HEK293 (cell line): ENCODE data around the gene RSRC2.

Source experiments
- CTCF ChIA-PET: fragments of 350-600 bp; formaldehyde crosslinking; extraction: SDS; loops from one replicate; lab custom pipeline; 2021; ENCODE audit warnings: antibody characterized with exemption; lab: Yijun Ruan, JAX
- POLR2A ChIA-PET: fragments of 300-600 bp; formaldehyde crosslinking; extraction: SDS; loops from one replicate; lab custom pipeline; 2020; ENCODE audit warnings: antibody characterized with exemption, inconsistent platforms; lab: Yijun Ruan, JAX
- H3K27ac ChIP-seq: fragments of 200-500 bp; sonication (Bioruptor generic); 2 replicates; pipeline ENCODE4 v1.5.1; 2014; ENCODE audit warnings: low read depth, low read length, control low read depth, inconsistent platforms; ENCODE audit errors: extremely low read depth
- H3K36me3 ChIP-seq, 2 experiments: fragments of 200-500 bp in 1 of 2; sonication (Bioruptor generic) in 1 of 2; 1 replicate in 1 of 2; 2 replicates in 1 of 2; pipeline ENCODE4 v1.5.1; 2014 to 2017; ENCODE audit warnings: inconsistent platforms in 2 of 2, low read length in 2 of 2; ENCODE audit not compliant: control insufficient read depth in 2 of 2, insufficient read depth in 1 of 2
- H3K4me1 ChIP-seq: fragments of 200-500 bp; sonication (Bioruptor generic); 2 replicates; pipeline ENCODE4 v1.5.1; 2014; ENCODE audit warnings: mild to moderate bottlenecking, low read length, inconsistent platforms; ENCODE audit not compliant: control insufficient read depth, insufficient read depth
- H3K4me3 ChIP-seq: 2 replicates; pipeline ENCODE4 v1.5.1; 2011; ENCODE audit warnings: low read depth, mild to moderate bottlenecking, control low read depth, low read length, moderate library complexity
- H3K9me3 ChIP-seq: fragments of 200-500 bp; sonication (Bioruptor generic); 2 replicates; pipeline ENCODE4 v1.5.1; 2014; ENCODE audit warnings: low read depth, low read length, inconsistent platforms; ENCODE audit not compliant: control insufficient read depth, insufficient read depth
- KLF10 ChIP-seq: fragments of 450-650 bp; IDR thresholded peaks from 2 replicates; pipeline ENCODE4 v1.5.1; 2018; ENCODE audit warnings: missing biosample characterization, mild to moderate bottlenecking, missing genetic modification characterization
- PRDM2 ChIP-seq: fragments of 450-650 bp; formaldehyde crosslinking; IDR thresholded peaks from 2 replicates; pipeline ENCODE4 v1.5.1; 2016; ENCODE audit warnings: missing biosample characterization, missing genetic modification characterization, borderline replicate concordance
- SP7 ChIP-seq: fragments of 450-650 bp; formaldehyde crosslinking; IDR thresholded peaks from 2 replicates; pipeline ENCODE4 v1.5.1; 2016; ENCODE audit warnings: missing biosample characterization, missing genetic modification characterization
- ZNF112 ChIP-seq: fragments of 450-650 bp; formaldehyde crosslinking; IDR thresholded peaks from 2 replicates; pipeline ENCODE4 v1.5.0; 2017; ENCODE audit warnings: missing biosample characterization, missing genetic modification characterization
- ZNF280D ChIP-seq: fragments of 450-650 bp; formaldehyde crosslinking; IDR thresholded peaks from 2 replicates; pipeline ENCODE4 v1.5.1; 2016; ENCODE audit warnings: missing biosample characterization, missing genetic modification characterization
- ZNF398 ChIP-seq: fragments of 450-650 bp; formaldehyde crosslinking; IDR thresholded peaks from 2 replicates; pipeline ENCODE4 v1.5.1; 2017; ENCODE audit warnings: missing biosample characterization, missing genetic modification characterization
- ZNF473 ChIP-seq: fragments of 450-650 bp; formaldehyde crosslinking; IDR thresholded peaks from 2 replicates; pipeline ENCODE4 v1.5.1; 2017; ENCODE audit warnings: missing biosample characterization, missing genetic modification characterization
- ZNF501 ChIP-seq: fragments of 450-650 bp; formaldehyde crosslinking; IDR thresholded peaks from 2 replicates; pipeline ENCODE4 v1.5.1; 2016; ENCODE audit warnings: missing biosample characterization, missing genetic modification characterization
- TF ChIP-seq, protein P1 (sequence below): fragments of 450-650 bp; formaldehyde crosslinking; IDR thresholded peaks from 2 replicates; pipeline ENCODE4 v1.5.1; 2016; ENCODE audit warnings: missing biosample characterization, missing genetic modification characterization

Gene RSRC2

DNA sequence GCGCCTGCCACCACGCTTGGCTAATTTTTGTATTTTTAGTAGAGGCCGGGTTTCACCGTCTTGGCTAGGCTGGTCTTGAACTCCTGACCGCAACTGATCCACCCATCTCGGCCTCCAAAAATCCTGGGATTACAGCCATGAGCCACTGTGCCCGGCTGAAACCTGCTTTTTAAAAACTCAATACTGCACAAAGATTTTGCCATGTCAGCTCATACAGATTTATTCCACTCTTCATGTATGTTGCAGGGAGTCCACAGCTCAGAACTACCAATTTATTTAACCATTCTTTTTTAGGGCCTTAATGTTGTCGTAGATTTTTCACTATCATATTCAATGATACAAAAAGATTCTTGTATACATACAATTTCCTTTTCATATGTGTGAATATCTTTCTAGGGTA is 46.0 kb downstream of the RSRC2 start:
- H3K4me1 ChIP-seq: no peaks in the 10 kb centered on the region
- POLR2A ChIA-PET: interaction anchor here (0.7 to 1.1 kb wide), 3 partner anchors 10 to 81 kb away, joined by 3 to 4 read pairs (median 3); no protein-coding TSS in a partner anchor
- peaks cover 71 to 89% of the 10 kb centered on the region in 2 experiments for H3K36me3 ChIP-seq

GRCh38 chr12:122474324-122474716 is 52.4 kb downstream of the RSRC2 start:
- Histone ChIP-seq H3K9me3 (no peaks in the 10 kb centered on the region), H3K4me3 (no peak overlapping the region), H3K36me3 (peaks cover 59 to 69% of the 10 kb centered on the region in 2 experiments), H3K4me1 (0 out of 2 replicates have a peak, but pooled peaks cover 3% of the 10 kb centered on the region), H3K27ac (no peak overlapping the region)
- ChIA-PET POLR2A (interaction anchor here (0.6 to 1.3 kb wide), 2 partner anchors 12 to 74 kb away, joined by 5 to 7 read pairs; no protein-coding TSS in a partner anchor), CTCF (interaction anchor here (7.6 kb wide), 1 partner anchor 75 kb away, joined by 156 read pairs; no protein-coding TSS in a partner anchor)
- TF ChIP-seq KLF10 (tag by site-specific recombination) (no peak), ZNF280D (no peak)

More for the DNA sequence above, 46.0 kb downstream of the RSRC2 start:
- no peak overlapping the region for H3K27ac ChIP-seq
- no peaks in the 10 kb centered on the region for H3K9me3 ChIP-seq
- CTCF ChIA-PET: interaction anchor here (0.9 to 1.0 kb wide), 3 partner anchors 9 to 82 kb away, joined by 3 to 4 read pairs (median 3); no protein-coding TSS in a partner anchor
- TF ChIP-seq ZNF112: no peak
- TF ChIP-seq ZNF473 (tag by site-specific recombination): no peak
- TF ChIP-seq ZNF398 (tag by site-specific recombination): no peak
- TF ChIP-seq, protein P1, sequence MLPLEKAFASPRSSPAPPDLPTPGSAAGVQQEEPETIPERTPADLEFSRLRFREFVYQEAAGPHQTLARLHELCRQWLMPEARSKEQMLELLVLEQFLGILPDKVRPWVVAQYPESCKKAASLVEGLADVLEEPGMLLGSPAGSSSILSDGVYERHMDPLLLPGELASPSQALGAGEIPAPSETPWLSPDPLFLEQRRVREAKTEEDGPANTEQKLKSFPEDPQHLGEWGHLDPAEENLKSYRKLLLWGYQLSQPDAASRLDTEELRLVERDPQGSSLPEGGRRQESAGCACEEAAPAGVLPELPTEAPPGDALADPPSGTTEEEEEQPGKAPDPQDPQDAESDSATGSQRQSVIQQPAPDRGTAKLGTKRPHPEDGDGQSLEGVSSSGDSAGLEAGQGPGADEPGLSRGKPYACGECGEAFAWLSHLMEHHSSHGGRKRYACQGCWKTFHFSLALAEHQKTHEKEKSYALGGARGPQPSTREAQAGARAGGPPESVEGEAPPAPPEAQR (tag by site-specific recombination): no peak
- no peak for TF ChIP-seq SP7
- TF ChIP-seq PRDM2: no peak
- no peak for TF ChIP-seq ZNF501 (tag by site-specific recombination)
- no peak overlapping the region for H3K4me3 ChIP-seq
